GM19023 (cell line): ENCODE data around the gene COA8.
"Not testable (repeated sequence)": the region's sequence is repeated elsewhere in the genome, so short reads cannot be mapped to it uniquely, and the experiment has no call there.

Experiments used
- ATAC-seq: cut with Tn5 transposase; IDR thresholded peaks from one replicate; pipeline ENCODE4 v1.9.1; 2021; ENCODE audit warnings: mild to moderate bottlenecking, moderate library complexity; ENCODE audit not compliant: unreplicated experiment

Gene COA8

GRCh38 chr14:103568952-103569351 lies 6.2 kb downstream of the COA8 start:
- no peak for ATAC-seq

- ATAC-seq = no peak
Measured at GRCh38 chr14:103569408-103569807, 6.6 kb downstream of the COA8 start.

- no peak for ATAC-seq
Measured at GRCh38 chr14:103574104-103574503, 11.3 kb downstream of the COA8 start.

GRCh38 chr14:103574707-103575285 lies 12.0 kb downstream of the COA8 start:
- no peak for ATAC-seq

GRCh38 chr14:103576371-103577024 lies 13.7 kb downstream of the COA8 start:
- no peak for ATAC-seq

GRCh38 chr14:103578401-103579075 lies 15.8 kb downstream of the COA8 start:
- ATAC-seq = no peak

- no peak for ATAC-seq
Measured at GRCh38 chr14:103581206-103581605, 18.4 kb downstream of the COA8 start.

- ATAC-seq = no peak
Measured at GRCh38 chr14:103581954-103582703, 19.4 kb downstream of the COA8 start.

GRCh38 chr14:103584326-103584915 lies 21.7 kb downstream of the COA8 start:
- ATAC-seq = no peak

GRCh38 chr14:103593577-103593976 lies 30.8 kb downstream of the COA8 start:
- peak; percentile 90 for ATAC-seq

GRCh38 chr14:103594265-103594664 lies 31.5 kb downstream of the COA8 start:
- no peak for ATAC-seq

- no peak for ATAC-seq
Measured at GRCh38 chr14:103597623-103598377, 35.0 kb downstream of the COA8 start.

GRCh38 chr14:103600503-103600902 lies 37.7 kb downstream of the COA8 start:
- no peak for ATAC-seq

- no peak for ATAC-seq
Measured at GRCh38 chr14:103604620-103605019, 41.9 kb downstream of the COA8 start.

- ATAC-seq = peak; percentile 67
Measured at GRCh38 chr14:103606963-103607668, 44.4 kb downstream of the COA8 start.

- ATAC-seq = no peak
Measured at GRCh38 chr14:103607822-103608221, 45.1 kb downstream of the COA8 start.

- ATAC-seq = not testable (repeated sequence)
Measured at GRCh38 chr14:103609081-103609480, 46.3 kb downstream of the COA8 start.

GRCh38 chr14:103611215-103611614 lies 48.5 kb downstream of the COA8 start:
- no peak for ATAC-seq

- no peak for ATAC-seq
Measured at GRCh38 chr14:103613517-103613916, 50.8 kb downstream of the COA8 start.
